NOMO-1 (cell line): Measurements from ENCODE around the gene SH3BP5L.

ENCODE experiments used
- DNase-seq, 2 experiments: peaks; one replicate each; lab custom pipeline; 2025; ENCODE audit not compliant: unreplicated experiment in 2 of 2; lab: John Stamatoyannopoulos, UW

The SH3BP5L gene

GRCh38 chr1:248825909-248826760, at the start of gene SH3BP5L:
Gene SH3BP5L, minus strand, starts transcription at chr1:248825915. Its CDS starts 980 bp downstream, at chr1:248824935.
- DNase-seq = peak; percentile 95 to 96

- peak; percentile 74 to 82 for DNase-seq
Observed at GRCh38 chr1:248873993-248874533, 48.3 kb upstream of the SH3BP5L start.

- peak; percentile 88 to 91 for DNase-seq
Observed at GRCh38 chr1:248873409-248873992, 47.8 kb upstream of the SH3BP5L start.

- peak in 1 of 2 experiments; percentile 72 for DNase-seq
Observed at GRCh38 chr1:248872752-248873408, 47.2 kb upstream of the SH3BP5L start.

- DNase-seq = no peak
Observed at GRCh38 chr1:248871837-248872401, 46.2 kb upstream of the SH3BP5L start.

- DNase-seq = peak; percentile 80 to 84
Observed at GRCh38 chr1:248862998-248863881, 37.5 kb upstream of the SH3BP5L start.

GRCh38 chr1:248862695-248862997, 36.9 kb upstream of the SH3BP5L start:
- peak in 1 of 2 experiments; percentile 35 for DNase-seq

GRCh38 chr1:248861616-248862015, 35.9 kb upstream of the SH3BP5L start:
- DNase-seq = no peak

- no peak for DNase-seq
Observed at GRCh38 chr1:248860007-248860406, 34.3 kb upstream of the SH3BP5L start.

GRCh38 chr1:248858891-248859889, 33.5 kb upstream of the SH3BP5L start, which contains the start of gene ZNF692:
Gene ZNF692, minus strand, starts transcription at chr1:248859085. Its CDS starts 776 bp downstream, at chr1:248858309.
- peak; percentile 96 to 98 for DNase-seq

GRCh38 chr1:248858096-248858890, 32.6 kb upstream of the SH3BP5L start:
- peak; percentile 67 to 73 for DNase-seq

- DNase-seq = no peak
Observed at GRCh38 chr1:248857749-248858095, 32.0 kb upstream of the SH3BP5L start.

- DNase-seq = no peak
Observed at GRCh38 chr1:248857201-248857600, 31.5 kb upstream of the SH3BP5L start.

GRCh38 chr1:248856176-248856575, 30.5 kb upstream of the SH3BP5L start:
- no peak for DNase-seq

- DNase-seq = no peak
Observed at GRCh38 chr1:248855580-248855979, 29.9 kb upstream of the SH3BP5L start.

- no peak for DNase-seq
Observed at GRCh38 chr1:248853663-248854375, 28.1 kb upstream of the SH3BP5L start.
